Fibroblast of villous mesenchyme (primary cell): ENCODE data around the gene DMGDH. TPM values are rescaled to one million over a fixed set of nuclear protein-coding genes. Genes with fewer than 3 reads are reported as not detected.

Experiments
- DNase-seq: peaks from one replicate; pipeline ENCODE4 v3.0.0-alpha.2; 2010; ENCODE audit warnings: low read depth
- H3K4me3 ChIP-seq: 2 replicates; pipeline ENCODE4 v1.5.1; 2011; ENCODE audit warnings: low read depth, mild to moderate bottlenecking, low read length
- CTCF ChIP-seq: IDR thresholded peaks from 2 replicates; pipeline ENCODE4 v1.5.1; 2012; ENCODE audit warnings: low read depth, mild to moderate bottlenecking, low read length; ENCODE audit not compliant: insufficient read depth
- total RNA-seq: library from RNA; depleted of rRNA; stranded (reverse); fragments of >200 nt; gene quantifications from 2 replicates; pipeline ENCODE4 v1.2.3, GENCODE V29; 2012

Gene DMGDH
- total RNA-seq, 1 donor = 6.9 TPM

- TF ChIP-seq CTCF = no peak
- DNase-seq = no peak
- H3K4me3 ChIP-seq = no peak overlapping the region
Observed at GRCh38 chr5:79005936-79006631, 63.4 kb downstream of the DMGDH start.

- DNase-seq = no peak
- TF ChIP-seq CTCF = no peak
- no peak overlapping the region for H3K4me3 ChIP-seq
Observed at GRCh38 chr5:79005151-79005550, 64.3 kb downstream of the DMGDH start.

- no peak for TF ChIP-seq CTCF
- no peak for DNase-seq
Observed at GRCh38 chr5:79002374-79002773, 67.1 kb downstream of the DMGDH start.

GRCh38 chr5:79001471-79001870 lies 68.0 kb downstream of the DMGDH start:
- DNase-seq = no peak
- no peak overlapping the region for H3K4me3 ChIP-seq

More at GRCh38 chr5:79002374-79002773, 67.1 kb downstream of the DMGDH start:
- no peak overlapping the region for H3K4me3 ChIP-seq

GRCh38 chr5:78997090-78997489 lies 72.4 kb downstream of the DMGDH start:
- TF ChIP-seq CTCF = no peak
- H3K4me3 ChIP-seq = no peak overlapping the region
- no peak for DNase-seq

More at GRCh38 chr5:79001471-79001870, 68.0 kb downstream of the DMGDH start:
- TF ChIP-seq CTCF = no peak

- TF ChIP-seq CTCF = no peak
- DNase-seq = no peak
- no peak overlapping the region for H3K4me3 ChIP-seq
Observed at GRCh38 chr5:78995521-78996007, 73.9 kb downstream of the DMGDH start.

GRCh38 chr5:78993165-78993564 lies 76.3 kb downstream of the DMGDH start:
- DNase-seq = no peak
- TF ChIP-seq CTCF = no peak

More at GRCh38 chr5:78993165-78993564, 76.3 kb downstream of the DMGDH start:
- H3K4me3 ChIP-seq = no peak overlapping the region
